Endodermal cell (in vitro differentiated cells): ENCODE data around the gene SYNDIG1. TPM values are rescaled to one million over a fixed set of nuclear protein-coding genes. Genes with fewer than 3 reads are reported as not detected.

ENCODE experiments used
- DNase-seq: peaks from one replicate; pipeline ENCODE4 v3.0.0-alpha.2; 2017
- H3K27ac ChIP-seq: 2 replicates; pipeline ENCODE4 v1.5.1; 2013; ENCODE audit warnings: mild to moderate bottlenecking, low read depth, low read length, moderate library complexity
- H3K27me3 ChIP-seq: 2 replicates; pipeline ENCODE4 v1.6.1; 2013; ENCODE audit warnings: mild to moderate bottlenecking, low read length, moderate library complexity; ENCODE audit not compliant: insufficient read depth, control insufficient read depth, poor library complexity, severe bottlenecking
- H3K36me3 ChIP-seq: 2 replicates; pipeline ENCODE4 v1.7.0; 2013; ENCODE audit warnings: mild to moderate bottlenecking, low read length, moderate library complexity; ENCODE audit not compliant: control insufficient read depth, insufficient read depth
- H3K4me1 ChIP-seq: one replicate; pipeline ENCODE4 v1.7.0; 2013; ENCODE audit warnings: low read length; ENCODE audit not compliant: control insufficient read depth, insufficient read depth
- H3K4me3 ChIP-seq: 2 replicates; pipeline ENCODE4 v1.5.1; 2013; ENCODE audit warnings: mild to moderate bottlenecking, low read length, moderate library complexity
- H3K9ac ChIP-seq: 2 replicates; pipeline ENCODE4 v1.6.1; 2013; ENCODE audit warnings: mild to moderate bottlenecking, low read length, moderate library complexity; ENCODE audit not compliant: poor library complexity, severe bottlenecking; ENCODE audit errors: extremely low read depth
- H3K9me3 ChIP-seq: 2 replicates; pipeline ENCODE4 v1.6.1; 2013; ENCODE audit warnings: mild to moderate bottlenecking, low read length, moderate library complexity; ENCODE audit not compliant: control insufficient read depth
- H3K27ac Mint-ChIP-seq: 2 replicates; pipeline ENCODE4 v1.8.0; 2020; ENCODE audit warnings: mixed read lengths
- H3K27me3 Mint-ChIP-seq: 2 replicates; pipeline ENCODE4 v1.8.0; 2021; ENCODE audit warnings: mild to moderate bottlenecking, mixed read lengths; ENCODE audit not compliant: insufficient read depth
- H3K36me3 Mint-ChIP-seq: 2 replicates; pipeline ENCODE4 v1.8.0; 2020; ENCODE audit warnings: low read depth, mixed read lengths
- H3K4me1 Mint-ChIP-seq: 2 replicates; pipeline ENCODE4 v1.8.0; 2020; ENCODE audit warnings: mixed read lengths
- H3K4me3 Mint-ChIP-seq: 2 replicates; pipeline ENCODE4 v1.8.0; 2020; ENCODE audit warnings: mild to moderate bottlenecking, moderate library complexity, mixed read lengths
- H3K9me3 Mint-ChIP-seq: 2 replicates; pipeline ENCODE4 v1.8.0; 2020; ENCODE audit warnings: mild to moderate bottlenecking, mixed read lengths
- CTCF ChIP-seq: fragments of 200-600 bp; sonication (generic); conservative IDR thresholded peaks from 2 replicates; pipeline ENCODE4 v1.5.0; 2021; ENCODE audit warnings: antibody characterized with exemption, mild to moderate bottlenecking
- WGBS, 2 experiments: methylation state at CpG; one replicate each; pipeline versions ENCODE4 v1.1.5 to v1.1.7; 2013; ENCODE audit warnings: missing lambda C conversion rate in 2 of 2, mixed read lengths in 1 of 2; ENCODE audit not compliant: insufficient coverage in 1 of 2, insufficient read length in 1 of 2; 5-methylcytosine and 5-hydroxymethylcytosine counted together
- total RNA-seq, 2 donors: library from RNA; stranded (reverse); fragmentation: NEBNext Ultra II Directional in 1 of 2; extraction: Animal tissue kit (Norgen Biotek cat#: 25700) in 1 of 2; gene quantifications; 2 replicates in 1 of 2; 3 replicates in 1 of 2; pipeline ENCODE4 v1.2.1, GENCODE V29; 2021

SYNDIG1 gene
- total RNA-seq, 2 donors from 2014 or later = 5.5 to 6.8 TPM

GRCh38 chr20:24446811-24447210 is 22.6 kb upstream of the SYNDIG1 start:
- DNase-seq = no peak
- H3K9me3 Mint-ChIP-seq = no peaks in the 10 kb centered on the region
- Histone ChIP-seq H3K36me3 (no peaks in the 10 kb centered on the region), H3K9ac (no peak overlapping the region), H3K4me1 (peaks cover 23% of the 10 kb centered on the region), H3K9me3 (no peaks in the 10 kb centered on the region), H3K27me3 (no peaks in the 10 kb centered on the region), H3K27ac (no peak overlapping the region), H3K4me3 (no peak overlapping the region)
- no peaks in the 10 kb centered on the region for H3K36me3 Mint-ChIP-seq
- H3K27ac Mint-ChIP-seq = no peak overlapping the region
- 93 to 100% methylated on average over 2 of the region's 2 CpGs for WGBS, 2 experiments
- TF ChIP-seq CTCF = no peak
- peaks cover 46% of the 10 kb centered on the region for H3K4me1 Mint-ChIP-seq
- no peak overlapping the region for H3K4me3 Mint-ChIP-seq
- H3K27me3 Mint-ChIP-seq = peaks cover 2% of the 10 kb centered on the region

DNA sequence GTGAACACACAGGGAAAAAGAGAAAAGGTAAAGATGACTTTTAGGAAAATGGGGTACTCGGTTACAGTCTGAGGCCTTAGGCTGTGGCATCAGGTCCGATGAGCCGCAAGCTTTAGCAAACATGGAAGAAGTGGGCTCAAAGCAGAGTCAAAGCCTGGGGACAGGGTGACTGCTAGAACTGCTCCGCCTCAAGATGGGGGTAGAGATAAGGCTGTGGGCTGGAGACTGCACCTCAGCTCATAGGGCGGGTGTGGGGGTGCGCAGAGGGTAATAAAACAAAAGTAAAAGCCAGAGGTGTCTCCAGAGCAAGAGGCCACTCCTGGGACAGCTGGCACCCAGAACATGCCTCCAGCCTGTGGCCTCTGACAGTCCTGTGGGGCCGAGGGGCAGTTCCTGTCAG is 21.3 kb upstream of the SYNDIG1 start:
- Histone ChIP-seq H3K27ac (no peak overlapping the region), H3K36me3 (no peaks in the 10 kb centered on the region), H3K9ac (no peak overlapping the region), H3K27me3 (no peaks in the 10 kb centered on the region), H3K4me3 (no peak overlapping the region), H3K9me3 (no peaks in the 10 kb centered on the region), H3K4me1 (peaks cover 21% of the 10 kb centered on the region)
- TF ChIP-seq CTCF = no peak
- peak; percentile 48 for DNase-seq
- 90 to 94% methylated on average over 5 to 7 of the region's 7 CpGs for WGBS, 2 experiments
- no peaks in the 10 kb centered on the region for H3K36me3 Mint-ChIP-seq
- H3K27me3 Mint-ChIP-seq = peaks cover 2% of the 10 kb centered on the region
- peaks cover 39% of the 10 kb centered on the region for H3K4me1 Mint-ChIP-seq
- H3K9me3 Mint-ChIP-seq = no peaks in the 10 kb centered on the region
- no peak overlapping the region for H3K4me3 Mint-ChIP-seq
- H3K27ac Mint-ChIP-seq = no peak overlapping the region

- Histone ChIP-seq H3K4me1 (peaks cover 11% of the 10 kb centered on the region), H3K27me3 (no peaks in the 10 kb centered on the region), H3K9ac (no peak overlapping the region), H3K9me3 (no peaks in the 10 kb centered on the region), H3K27ac (no peak overlapping the region), H3K4me3 (no peak overlapping the region), H3K36me3 (no peaks in the 10 kb centered on the region)
- Mint-ChIP-seq H3K27ac (no peak overlapping the region), H3K36me3 (no peaks in the 10 kb centered on the region), H3K4me1 (peaks cover 29% of the 10 kb centered on the region), H3K9me3 (no peaks in the 10 kb centered on the region), H3K4me3 (no peak overlapping the region), H3K27me3 (peaks cover 2% of the 10 kb centered on the region)
- DNase-seq = no peak
- TF ChIP-seq CTCF = no peak
- WGBS, 2 experiments = 88 to 97% methylated on average over 2 to 7 of the region's 9 CpGs
Observed at GRCh38 chr20:24449026-24449720, 20.3 kb upstream of the SYNDIG1 start.
